HG03457 (cell line): ENCODE results near the gene ADGRB2.

Experiments used
- ATAC-seq: cut with Tn5 transposase; IDR thresholded peaks from one replicate; pipeline ENCODE4 v1.9.1; 2021; ENCODE audit warnings: moderate number of reproducible peaks; ENCODE audit not compliant: unreplicated experiment

Gene ADGRB2, protein sequence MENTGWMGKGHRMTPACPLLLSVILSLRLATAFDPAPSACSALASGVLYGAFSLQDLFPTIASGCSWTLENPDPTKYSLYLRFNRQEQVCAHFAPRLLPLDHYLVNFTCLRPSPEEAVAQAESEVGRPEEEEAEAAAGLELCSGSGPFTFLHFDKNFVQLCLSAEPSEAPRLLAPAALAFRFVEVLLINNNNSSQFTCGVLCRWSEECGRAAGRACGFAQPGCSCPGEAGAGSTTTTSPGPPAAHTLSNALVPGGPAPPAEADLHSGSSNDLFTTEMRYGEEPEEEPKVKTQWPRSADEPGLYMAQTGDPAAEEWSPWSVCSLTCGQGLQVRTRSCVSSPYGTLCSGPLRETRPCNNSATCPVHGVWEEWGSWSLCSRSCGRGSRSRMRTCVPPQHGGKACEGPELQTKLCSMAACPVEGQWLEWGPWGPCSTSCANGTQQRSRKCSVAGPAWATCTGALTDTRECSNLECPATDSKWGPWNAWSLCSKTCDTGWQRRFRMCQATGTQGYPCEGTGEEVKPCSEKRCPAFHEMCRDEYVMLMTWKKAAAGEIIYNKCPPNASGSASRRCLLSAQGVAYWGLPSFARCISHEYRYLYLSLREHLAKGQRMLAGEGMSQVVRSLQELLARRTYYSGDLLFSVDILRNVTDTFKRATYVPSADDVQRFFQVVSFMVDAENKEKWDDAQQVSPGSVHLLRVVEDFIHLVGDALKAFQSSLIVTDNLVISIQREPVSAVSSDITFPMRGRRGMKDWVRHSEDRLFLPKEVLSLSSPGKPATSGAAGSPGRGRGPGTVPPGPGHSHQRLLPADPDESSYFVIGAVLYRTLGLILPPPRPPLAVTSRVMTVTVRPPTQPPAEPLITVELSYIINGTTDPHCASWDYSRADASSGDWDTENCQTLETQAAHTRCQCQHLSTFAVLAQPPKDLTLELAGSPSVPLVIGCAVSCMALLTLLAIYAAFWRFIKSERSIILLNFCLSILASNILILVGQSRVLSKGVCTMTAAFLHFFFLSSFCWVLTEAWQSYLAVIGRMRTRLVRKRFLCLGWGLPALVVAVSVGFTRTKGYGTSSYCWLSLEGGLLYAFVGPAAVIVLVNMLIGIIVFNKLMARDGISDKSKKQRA (N-terminal part only)

DNA sequence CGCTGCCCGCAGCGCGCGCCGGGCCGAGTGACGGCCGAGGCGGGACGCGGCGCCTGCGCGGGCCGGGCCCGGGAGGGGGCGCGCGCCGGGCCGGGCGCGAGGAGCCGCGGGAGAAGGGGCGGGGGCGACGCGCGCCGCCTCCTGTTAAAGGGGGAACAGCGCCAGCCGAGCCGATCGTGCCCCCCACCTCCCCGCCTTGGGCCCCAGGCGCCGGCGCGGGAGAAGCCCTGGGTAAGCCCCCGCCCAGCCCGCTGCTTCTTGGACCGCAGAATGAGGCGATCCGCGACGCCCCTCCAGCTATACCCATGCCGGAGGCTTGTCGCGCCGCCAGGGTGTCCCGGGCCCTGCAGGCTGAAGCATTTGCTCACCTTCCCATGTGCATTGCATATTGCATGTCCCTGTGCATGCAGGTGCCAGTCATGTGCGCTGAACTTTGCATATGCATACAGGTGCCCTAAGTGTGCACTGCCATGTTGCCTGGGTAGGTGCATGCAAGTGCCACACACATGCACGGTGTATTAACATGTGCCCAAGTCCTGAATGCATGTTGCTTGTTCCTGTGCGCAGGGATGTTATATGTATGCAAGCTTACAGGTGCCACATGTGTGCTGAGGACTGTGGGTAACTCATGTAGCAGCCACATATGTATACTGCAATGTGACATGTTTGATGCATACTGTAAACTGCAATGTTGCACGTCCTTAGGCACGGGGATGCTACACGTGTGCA is at the start of gene ADGRB2:
TSS of gene ADGRB2 (minus strand) at position 29 of the 729 bp plus-strand sequence. CDS start 7,119 bp downstream, outside the sequence.
- ATAC-seq: no peak

DNA sequence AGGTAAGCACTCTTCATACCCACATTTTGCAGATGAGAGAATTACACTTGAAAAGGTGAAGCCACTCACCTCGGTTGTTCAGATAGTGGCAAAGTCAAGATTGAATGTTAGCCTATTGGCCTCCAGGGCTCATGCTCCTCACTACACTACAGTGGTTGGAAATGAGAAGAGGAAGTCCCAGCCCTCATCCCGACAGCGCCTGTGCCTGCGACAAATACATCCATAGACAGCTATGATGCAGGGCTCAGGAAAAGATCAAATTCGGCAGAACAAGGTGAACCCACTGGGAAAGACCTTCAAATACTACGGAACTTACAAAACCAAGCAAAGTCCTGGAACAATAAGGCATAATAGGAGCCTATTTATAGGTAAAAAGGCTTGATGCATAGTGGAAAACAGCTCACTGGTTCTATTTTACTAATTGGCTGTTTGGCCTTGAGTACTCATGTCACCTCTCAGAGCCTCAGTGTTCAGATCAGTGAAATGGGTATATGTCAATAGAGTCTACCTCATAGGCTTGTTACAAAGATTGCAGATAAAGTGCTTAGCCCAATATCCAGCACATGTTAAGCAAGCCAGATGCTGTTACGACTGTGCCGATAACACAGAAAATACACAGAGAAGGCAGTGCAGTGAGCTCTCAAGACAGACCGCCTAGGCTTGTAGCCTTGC is 48.2 kb upstream of the ADGRB2 start:
- no peak for ATAC-seq

DNA sequence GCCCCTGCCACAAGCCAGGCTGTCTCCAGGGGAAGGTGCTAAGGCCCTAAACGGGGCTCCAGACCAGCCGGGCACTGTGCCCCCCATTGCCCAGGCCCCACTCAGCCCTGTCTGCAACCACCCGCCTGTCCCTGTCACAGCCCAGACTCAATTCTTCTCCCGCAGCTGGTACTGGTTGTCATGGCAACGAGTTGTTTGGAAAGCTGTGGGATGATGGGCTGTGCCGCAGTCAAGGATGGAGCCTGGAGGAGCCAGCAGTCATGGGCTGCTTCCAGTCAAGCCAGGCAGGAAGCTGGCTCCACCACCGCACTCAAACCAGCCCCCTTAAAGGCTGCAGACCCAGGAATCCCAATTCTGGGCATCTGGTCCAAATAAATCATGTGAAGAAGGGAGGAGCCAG is 47.5 kb upstream of the ADGRB2 start:
- no peak for ATAC-seq

DNA sequence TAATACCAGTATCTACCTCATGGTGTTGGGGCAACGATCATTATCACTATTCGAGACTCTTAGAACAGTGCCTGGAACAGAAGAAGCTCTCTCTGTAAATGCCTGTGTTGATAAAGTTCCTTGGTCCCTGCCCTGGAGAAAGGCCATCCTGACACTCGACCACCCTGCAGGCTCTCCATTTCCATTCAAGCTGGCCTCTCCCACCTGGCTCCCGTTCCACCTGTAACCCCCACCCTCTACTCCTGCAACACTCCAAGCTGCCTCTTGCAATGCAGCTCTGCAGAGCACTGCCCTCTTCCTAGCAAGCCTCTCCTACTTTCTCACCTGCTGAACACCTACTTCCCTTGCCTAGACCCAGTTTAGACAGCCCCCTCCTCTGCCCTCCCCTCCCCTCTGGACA is 45.6 kb upstream of the ADGRB2 start:
- no peak for ATAC-seq

DNA sequence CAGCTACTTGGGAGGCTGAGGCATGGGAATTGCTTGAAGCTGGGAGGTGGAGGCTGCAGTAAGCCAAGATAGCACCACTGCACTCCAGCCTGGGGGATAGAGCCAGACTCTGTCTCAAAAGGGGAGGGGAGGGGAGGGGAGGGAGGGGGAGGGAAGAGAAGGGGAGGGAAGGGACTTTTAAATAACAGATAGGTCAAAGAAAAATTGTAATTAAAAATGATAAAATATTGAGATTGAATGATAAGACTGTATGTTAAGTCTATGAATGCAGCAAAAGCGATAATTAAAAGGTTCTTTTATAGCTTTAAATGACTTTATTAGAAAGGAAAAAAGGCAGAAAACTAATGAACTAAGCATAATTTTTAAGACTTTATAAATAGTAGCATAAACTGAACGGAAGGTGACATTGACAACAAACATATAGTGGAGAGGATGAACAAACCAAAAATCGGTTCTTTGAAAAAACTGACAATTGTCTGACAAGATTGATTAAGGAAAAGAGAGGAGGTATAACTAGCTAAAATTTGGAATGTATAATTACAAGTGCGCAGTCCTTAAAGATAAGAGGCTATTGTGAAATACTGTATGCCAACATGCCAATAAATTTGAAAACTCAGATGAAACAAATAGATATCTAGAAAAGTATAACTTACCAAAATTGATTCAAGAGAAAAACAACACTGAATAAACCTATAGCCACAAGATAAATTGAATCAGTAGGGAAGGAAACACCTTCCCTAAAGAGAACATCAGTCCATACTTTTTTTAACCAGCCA is 43.3 kb upstream of the ADGRB2 start:
- no peak for ATAC-seq

DNA sequence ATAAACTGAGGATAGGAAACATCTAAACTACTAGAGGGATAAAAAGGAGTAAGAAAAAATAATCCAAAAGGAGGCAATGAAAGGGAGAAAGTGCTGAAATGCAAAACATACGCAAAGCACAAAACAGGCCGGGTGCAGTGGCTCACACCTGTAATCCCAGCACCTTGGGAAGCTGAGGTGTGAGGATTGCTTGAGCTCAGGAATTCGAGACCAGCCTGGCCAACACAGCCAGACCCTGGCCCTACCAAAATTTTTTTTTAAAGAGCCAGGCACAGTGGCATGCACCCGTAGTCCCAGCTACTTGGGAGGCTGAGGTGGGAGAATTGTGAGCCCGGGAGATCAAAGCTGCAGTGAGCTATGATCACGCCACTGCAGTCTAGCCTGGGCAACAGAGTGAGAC is 41.2 kb upstream of the ADGRB2 start:
- no peak for ATAC-seq

DNA sequence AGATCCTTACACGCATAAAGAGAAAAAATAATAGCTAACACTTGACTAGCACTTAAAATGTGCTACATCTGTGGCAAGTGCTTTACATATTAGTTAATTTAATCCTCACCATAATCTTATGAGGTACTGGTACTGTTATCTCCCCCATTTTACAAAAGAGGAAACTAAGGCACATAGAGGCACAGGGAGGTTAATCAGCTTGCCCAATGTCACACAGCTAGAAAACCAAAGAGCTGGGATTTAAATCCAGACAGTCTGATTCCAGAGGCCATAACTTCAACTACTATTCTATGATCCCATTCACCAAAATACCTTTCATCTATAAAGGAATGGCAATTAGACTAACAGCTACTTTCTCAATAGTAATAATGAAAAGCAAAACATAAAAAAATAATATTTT is 40.0 kb upstream of the ADGRB2 start:
- ATAC-seq: no peak

DNA sequence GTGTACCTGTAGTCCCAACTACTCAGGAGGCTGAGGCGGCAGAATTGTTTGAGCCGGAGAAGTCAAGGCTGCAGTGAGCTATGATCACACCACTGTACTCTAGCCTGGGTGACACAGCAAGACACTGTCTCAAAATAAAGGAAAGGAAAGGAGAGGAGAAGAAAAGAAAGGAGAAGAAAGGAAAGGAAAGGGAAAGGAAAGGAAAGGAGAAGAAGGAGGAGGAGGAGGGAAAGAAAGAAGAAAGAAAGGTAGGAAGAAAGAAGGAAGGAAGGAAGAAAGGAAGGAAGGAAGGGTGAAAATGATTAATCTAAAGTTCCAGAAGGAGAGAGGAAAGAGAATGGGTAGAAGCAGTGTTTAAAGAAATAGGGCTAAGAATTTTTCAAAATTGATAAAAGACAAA is 39.5 kb upstream of the ADGRB2 start:
- ATAC-seq: no peak

DNA sequence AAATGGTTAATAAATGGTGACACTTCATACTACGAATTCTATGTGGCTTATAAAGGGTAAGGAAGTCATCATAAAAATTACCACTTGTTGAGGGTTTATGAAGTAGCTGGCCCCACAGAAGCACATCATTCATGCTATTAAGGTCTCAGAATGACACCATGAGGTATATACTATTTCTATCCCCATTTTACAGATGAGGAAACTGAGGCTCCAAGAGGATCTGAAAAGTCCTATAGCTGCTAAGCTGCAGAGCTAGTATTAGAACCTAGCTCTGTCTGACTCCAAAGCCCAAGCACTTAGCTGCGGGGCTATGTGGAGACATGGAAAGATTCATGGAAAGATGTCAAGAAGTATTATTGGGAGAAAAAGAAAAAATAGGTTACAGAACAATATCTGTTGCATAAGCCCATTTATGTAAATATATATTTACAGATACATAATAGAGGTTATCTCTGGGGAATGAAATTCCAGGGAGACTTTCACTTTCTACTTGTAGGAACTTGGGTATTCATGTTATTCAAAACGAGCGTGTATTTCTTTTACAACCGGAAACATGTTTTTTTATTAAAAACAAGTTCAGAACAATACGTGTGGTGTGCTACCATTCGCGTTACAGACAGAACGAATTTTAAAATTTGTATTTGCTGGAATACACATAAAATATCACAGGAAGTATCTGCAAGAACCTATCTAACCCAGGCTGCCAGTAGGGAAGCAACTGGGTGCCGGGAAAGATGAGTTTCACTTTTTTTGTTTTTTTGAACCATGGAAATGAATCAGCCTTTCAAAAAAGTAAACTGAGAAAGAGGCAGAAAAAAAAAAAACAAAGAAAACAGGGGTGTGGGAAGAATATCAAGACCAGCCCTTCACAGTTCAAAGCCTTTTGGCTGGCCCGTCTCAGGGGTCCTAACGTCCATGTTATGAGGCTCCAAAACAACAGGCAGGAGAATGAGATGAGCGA is 38.3 kb upstream of the ADGRB2 start:
- no peak for ATAC-seq

DNA sequence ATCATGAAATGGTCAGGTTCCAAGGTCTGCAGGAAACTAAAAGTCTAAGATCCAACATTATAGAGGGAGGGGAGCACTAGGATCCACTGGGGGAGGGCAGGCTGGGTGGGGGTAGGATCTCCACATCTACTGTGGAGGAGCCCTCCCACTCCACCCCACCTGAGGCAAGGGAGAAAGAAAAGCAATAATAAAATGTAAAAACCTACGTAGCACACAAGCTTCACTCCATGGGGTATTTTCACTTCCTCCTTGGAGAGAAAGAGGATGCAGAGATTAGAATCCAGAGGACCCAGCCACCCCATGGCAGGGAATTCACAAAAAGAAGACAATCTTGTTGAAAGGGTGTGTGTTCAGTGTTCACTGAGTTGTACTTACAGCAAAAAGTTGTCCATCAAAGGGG is 37.3 kb upstream of the ADGRB2 start:
- no peak for ATAC-seq

DNA sequence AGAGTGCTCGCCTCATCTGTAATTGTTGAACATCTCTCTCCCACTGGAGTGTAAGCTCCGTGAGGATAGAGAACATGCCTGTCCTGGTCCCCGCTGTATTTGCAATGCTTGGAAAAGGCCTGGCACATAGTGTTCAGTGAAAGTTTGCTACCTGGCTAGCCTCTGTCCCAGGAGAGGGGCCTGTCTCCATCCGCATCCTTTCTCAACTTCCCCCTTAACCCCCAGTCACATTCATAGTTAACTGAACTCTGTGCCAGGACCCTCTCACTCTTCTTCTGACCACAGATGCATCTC is 36.5 kb upstream of the ADGRB2 start:
- no peak for ATAC-seq

DNA sequence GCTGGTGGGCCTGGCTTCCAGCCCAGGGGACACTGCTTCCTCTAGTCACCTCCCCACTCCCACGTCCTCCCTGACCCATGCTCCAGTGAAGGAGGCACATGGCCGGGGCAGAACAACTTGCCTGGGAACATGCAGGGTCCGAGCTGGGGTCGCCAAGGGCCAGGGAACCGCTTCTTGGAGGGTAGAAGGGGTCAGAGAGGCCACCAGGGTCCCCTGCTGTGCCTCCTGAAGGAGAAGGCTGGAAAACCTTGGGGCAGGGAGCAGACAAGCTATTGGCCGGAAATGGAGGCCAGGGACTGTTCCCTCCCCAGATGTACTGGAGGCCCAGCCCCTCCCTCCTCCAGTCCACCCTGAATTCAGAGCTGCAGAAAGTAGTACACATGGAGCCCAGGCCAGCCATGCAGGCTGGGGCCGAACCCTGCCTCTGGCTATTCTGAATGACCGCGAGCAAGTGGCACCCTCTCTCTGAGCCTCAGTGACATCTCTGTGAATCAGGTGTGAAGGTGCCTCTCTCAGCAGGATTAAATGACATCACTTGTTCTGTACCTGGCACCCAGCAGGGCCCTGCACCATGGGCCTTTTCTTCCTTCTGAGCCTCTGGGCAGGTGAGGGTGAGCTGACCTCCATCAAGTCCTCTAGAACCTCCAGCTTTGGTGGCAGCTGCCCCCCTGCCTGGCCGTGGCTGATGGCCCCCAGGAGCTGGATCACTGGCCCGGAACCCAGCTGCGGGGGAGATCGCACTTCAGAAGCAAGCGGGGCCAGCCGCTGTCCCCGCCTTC is 35.9 kb upstream of the ADGRB2 start:
- no peak for ATAC-seq

DNA sequence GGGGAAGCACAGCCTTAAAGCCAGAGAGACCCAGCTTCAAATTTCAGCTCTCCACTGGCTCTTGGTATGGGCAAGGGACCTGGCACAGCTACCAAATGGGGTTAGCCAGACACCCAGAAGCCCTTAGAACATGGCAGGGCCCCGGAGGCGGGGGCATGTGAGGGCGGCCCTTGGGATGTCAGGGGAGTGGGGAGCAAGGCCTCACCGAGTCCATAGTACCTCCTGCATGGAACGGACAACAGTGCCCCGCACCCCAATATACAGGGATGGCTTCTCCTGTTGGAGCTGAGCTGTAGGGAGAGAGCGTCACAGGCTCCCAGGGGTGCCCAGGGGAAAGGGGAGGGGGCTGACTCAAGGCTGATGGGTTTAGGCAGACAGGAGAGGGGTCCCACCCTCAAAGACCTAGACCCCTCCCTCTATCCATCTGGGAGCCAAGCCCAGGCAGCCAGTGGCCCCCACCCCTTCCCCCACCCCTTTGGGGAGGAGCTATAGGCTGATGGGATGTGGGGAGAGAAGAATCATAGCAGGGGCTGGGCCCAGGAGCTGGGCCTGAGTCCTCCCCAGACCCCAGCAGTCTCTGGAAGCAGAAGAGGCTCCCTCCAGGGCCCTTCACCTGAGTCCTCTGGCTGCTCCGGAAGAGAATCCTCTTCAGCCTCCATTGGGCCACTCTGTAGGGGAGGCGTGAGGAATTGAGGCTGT is 35.2 kb upstream of the ADGRB2 start:
- ATAC-seq: no peak

DNA sequence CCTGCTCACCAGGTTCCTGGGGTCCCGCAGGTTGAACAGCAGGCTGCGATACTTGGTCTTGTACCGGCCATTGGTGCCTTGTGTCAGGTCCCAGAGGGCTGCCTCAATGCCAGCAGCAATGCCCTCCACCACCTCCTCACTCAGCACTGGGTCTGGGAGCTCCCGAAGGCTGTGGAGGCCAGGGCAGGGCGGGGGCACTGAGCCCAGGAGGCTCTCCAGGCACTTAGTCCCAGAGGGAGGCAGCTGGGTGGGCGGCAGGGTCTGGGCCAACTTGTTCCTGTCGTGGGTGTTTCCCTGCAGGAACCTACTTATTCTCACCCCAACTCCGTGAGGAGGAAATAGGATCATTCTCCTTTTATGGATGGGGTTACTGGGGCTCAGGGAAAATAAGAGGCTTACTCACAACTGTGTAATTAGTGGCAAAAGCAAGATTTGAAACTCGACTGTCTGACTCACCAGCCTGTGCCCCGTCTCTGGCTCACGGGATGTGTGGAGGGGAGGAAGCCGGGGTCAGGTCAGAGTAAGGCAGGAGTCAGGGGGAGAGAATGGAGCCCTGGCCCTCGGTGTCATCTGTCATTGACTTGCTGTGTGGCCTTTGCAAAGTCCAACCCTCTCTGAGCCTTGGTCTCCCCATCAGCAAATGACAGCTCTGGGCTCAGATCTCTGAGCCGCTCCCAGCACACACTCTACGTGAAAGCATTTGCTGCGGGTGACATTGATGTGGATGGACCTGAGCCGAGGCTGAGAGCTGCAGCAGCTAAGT is 34.5 kb upstream of the ADGRB2 start:
- no peak for ATAC-seq

DNA sequence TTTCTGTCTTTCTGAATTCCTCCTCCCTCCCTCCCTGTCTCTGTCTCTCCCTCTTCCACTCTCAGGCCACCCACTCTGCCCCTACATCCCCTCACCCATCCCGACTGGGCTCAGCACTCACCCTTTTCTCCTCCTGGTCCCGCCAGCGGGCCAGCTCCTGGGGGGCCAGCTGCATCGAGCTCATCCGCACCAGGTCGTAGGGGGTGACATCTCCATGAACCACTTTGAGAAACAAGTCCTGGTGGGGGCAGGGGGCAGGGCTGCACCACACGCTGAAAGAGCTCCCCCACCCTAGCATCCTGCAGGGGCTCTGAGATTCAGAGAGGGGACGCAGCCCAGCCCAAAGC is 33.9 kb upstream of the ADGRB2 start:
- ATAC-seq: no peak

DNA sequence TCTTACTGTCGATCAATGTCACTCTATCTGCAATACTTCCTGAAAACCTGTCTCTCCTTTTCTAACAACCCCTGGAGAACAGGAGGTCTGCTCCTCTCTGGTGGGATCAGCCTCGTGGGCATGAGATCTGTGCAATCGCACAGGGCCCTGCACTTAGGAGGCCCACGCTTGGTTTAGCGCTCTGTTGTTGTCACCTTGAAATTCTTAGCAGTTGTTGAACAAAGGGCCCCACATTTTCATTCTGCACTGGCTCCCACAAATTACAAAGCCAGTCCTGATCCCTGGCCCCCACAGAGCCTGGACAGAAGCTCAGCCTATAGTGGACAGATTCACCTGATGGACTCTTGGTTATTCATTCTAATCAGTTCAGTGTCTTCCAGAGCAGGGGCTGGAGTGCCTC is 33.1 kb upstream of the ADGRB2 start:
- no peak for ATAC-seq

DNA sequence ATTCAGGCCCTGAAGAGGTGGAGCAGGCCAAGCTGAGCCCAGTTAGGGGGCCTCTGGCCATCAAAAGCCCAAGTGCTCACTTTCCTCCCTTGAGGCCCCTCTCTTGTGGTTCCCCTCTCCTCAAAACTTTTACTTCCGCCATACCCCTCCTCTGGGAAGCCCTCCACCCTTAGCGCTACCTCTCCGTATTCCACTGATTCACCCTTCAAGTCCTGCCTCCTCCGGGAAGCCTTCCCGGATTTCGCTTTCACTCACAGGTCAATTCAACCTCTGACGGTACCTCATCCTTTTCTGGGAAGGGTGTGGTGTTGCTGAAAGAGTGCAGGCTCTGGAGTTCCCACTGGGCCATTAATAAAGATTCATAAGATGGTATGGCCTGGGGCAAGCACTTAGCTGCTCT is 32.6 kb upstream of the ADGRB2 start:
- no peak for ATAC-seq
